ENCODE results near the gene SERPINH1.

Gene SERPINH1

DNA sequence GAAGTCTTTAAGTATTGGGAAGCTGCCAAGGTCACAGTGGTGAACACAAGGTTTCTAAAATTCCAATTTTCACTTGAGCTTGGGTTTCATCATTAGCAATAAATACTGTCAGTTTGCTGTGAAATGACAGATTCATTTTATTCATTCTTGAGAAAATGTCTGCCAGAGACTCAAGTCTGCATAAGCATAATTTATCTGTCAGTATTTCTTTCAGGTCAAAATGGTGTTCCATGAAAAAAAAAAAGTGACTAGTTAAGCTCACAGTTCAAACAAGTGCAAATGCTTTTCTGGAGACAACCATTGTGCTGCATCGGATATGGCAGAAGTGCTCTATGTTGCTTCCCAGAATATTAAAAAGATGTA lies 28.2 kb upstream of the SERPINH1 start:
- DNase-seq, result no peak

DNA sequence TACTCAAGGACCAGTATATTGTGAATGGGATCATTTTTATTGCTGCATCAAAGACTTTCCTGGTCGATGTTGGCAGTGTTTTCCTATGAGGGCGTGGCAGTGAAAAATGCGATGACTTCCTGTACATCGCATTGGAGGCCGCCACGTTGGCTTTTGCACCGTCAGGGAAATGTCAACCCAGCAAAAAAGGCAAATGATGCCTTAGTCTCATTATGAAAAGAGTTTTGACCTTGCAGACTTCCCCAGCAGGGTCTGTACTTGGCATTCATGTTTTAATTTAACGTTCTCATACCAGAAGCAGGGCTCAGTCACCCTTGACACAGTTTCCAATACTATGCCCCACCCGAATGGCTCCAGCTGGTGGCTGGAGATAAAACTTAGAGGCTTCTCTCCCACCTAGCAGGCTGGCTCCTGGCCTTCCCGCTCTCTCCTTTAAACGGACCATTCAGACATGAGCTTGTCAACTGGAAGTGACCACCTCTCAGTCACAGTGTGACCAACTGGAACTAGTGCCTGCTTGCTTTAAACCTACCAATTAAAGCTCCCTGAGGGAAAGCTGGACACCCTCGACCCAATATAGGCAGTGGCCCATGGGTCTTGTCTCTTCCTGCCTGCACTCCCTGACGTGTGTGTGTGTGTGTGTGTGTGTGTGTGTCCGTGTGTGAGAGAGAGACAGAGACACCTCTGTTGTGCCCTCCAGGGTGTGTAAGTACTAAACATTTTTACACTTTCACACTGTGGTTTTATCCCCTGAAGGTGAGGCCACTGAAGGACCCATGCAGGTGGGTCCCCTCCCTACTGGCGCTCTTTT lies 27.6 kb upstream of the SERPINH1 start:
- no peak for DNase-seq

DNA sequence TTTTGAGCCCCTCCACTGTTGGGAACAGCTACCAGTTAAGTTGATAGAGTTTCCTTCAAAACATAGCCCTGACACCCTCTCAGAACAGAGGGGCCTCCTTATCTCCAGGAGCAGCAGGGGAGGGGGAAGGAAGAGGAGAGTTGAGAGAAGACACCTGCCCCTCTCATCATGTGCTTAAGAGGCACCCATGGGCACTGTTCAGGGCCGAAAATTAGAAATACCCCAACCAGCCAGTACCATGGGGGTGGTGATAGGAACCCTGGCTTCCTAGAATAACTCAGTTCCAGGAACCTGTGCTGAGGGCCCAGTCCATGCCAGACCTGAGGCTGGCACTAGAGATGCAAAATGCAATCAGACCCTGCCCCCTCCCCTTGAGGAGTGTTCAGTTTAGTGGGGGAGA lies 27.0 kb upstream of the SERPINH1 start:
- no peak for DNase-seq

DNA sequence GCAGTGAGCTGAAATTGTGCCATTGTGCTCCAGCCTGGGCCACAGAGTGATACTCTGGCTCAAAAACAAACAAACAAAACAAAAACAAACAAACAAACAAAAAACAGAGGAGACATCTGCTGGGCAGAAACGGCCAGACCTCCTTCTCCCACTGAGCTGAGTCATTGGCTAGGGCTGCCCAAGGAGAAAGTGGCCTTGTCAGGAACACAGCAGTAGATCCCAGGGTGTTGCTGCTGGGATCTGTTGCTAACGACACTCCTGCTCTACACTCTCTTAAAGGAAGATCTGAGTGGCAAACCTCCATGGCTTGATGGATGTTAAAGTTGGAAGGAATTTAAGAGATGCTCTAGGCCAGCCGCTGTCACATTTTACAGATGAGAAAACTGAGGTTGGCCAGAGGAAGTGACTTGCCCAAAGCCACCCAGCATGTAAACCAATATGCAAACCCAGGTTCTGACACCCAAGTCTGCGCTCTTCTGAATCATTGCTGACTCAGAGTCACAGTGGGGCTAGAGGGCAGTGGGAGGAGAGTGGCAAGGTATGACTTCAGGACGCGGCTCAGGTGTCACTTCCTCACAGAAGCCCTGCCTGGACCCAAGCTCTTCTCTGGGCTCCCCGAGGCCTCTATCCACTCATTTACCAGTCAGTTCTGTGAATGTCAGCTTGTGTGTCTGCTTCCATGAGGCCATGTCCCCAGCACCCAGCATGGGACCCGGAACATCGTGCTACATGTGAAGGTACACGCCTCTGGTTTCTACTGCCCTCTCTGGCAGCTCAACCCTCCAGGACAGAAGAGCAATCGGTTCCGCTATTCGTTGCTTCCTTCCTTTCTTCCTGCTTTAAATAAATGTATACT lies 25.0 kb upstream of the SERPINH1 start:
- peak; percentile 57 for DNase-seq

DNA sequence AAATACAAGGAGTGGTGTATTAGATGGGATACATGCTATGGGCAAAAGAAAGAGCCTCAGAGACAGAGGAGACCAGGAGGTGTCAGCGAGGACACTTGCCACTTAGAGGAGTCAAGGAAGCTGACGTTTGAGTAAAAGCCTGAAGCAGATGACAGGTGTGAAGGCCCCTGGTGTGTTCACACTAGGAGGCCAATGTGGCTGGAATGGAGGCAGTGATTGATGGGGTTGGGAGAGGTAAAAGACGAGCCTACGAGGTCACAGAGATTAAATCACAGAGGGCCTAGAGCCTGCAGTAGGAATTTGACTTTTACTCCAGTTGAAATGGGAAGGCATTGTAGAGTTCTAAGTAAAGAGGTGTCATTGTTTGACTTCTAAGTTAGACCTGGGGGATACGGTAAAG lies 24.3 kb upstream of the SERPINH1 start:
- DNase-seq, result no peak

DNA sequence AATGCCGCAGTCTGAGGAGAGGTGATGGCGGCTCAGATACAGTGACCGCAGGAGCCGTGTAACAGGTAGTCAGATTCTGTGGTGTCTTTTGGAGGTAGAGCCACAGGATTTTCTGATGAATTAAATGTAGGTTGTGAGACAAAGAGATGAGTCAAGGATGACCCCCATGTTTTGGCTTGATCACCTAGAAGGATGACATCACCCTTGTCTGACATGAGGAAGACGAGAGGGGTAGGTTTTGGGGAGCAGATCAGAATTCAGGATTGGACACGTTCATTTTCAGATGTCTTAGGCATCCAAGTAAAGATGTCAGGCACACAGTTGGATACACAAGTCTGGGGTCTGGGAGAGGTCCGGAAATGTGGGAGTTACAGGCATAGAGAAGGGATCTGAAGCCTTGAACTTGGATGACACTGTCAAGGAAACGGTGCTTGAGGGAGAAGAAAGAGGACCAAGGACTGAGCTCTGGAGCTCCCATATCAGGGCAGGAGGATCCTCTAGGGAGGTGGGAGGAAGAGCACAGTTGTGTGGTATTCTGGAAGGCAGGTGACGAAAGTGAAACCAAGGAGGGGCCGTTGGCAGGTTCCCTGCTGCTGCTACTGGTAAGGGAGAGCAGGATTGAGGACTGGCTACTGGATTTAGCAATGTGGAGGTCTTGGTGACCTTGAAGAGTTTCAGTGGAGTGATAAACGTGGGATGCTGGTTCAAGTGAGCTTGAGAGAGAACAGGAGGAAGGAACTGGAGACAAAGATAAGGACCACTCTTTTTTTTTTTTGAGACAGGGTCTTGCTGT lies 23.7 kb upstream of the SERPINH1 start:
- no peak for DNase-seq

DNA sequence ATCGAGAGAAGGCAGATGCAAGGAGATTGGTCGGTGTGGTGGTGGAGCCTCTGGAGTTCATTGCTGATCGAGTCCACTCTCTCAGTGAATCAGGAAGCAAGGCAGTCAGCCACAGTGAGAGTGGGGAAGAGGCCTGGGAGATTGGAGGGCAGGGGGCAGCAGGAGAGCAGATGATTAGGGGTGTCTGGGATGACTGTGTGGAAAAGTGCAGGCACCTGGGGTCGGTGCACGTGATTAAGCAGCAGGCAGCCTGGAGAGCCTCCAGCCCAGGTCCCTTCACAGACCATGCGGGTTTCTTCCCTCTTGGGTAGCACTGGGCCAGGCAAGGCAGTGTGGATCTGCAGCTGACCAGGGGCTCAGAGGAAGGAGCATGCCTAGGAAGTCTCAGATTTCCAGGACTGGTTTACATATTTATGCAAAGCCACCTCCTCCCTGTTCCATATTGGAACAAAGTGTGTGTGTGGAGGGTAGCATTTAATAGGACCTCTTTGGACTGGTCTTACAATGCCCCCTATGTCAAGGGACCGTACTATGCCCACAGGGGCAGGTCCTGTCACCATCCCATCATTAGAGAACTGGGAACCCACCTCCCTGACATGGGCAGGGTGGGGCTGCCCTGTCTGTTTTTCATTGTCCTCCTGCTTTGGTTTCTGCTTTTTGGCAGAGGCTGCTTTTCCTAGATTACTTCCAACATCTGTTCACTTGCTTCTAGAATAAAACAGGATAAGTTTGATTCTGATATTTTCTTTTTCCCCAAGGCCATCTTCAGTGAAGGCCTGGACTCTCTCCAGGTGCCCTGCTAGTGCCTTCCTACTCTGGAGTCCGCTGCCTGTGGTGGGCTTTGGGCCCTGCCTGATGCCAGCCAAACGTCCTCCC lies 22.4 kb upstream of the SERPINH1 start:
- DNase-seq, result no peak

DNA sequence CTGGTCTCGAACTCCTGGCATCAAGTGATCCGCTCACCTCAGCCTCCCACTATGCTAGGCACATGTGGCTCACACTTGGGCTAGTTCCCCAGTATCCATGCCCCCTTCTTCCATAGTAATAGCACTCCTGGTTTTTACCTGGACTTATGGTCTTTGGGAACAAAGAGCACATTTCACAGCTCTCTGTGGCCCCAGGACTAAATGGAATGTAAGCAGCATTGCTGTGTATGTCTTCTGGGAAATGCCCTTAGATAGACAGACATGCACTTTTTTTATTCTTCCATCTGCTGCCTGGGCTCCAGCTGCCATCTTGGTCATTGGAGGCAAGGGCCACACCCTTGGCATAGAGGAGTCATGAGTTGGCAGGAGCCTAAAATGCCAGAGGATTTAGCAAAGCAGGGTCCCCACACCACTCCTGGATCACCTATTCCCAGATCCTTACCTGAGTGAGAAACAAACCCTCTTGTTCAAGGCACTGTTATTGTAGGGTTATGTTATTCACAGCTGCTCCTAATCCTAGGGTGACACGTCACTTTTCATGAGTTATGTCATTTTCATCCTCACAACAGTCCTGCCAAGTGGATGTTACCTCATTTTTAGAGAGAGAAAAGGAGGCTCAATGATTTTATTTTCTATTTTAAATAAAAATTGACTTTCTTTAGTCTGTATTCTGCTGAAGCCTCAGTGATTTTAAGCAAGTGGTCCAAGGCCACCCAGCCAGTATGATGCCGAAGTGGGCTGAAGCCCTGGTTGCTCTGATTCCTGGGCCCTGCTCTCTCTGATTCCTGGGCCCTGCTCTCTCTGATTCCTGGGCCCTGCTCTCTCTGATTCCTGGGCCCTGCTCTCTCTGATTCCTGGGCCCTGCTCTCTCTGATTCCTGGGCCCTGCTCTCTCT lies 20.6 kb upstream of the SERPINH1 start:
- DNase-seq, result no peak

DNA sequence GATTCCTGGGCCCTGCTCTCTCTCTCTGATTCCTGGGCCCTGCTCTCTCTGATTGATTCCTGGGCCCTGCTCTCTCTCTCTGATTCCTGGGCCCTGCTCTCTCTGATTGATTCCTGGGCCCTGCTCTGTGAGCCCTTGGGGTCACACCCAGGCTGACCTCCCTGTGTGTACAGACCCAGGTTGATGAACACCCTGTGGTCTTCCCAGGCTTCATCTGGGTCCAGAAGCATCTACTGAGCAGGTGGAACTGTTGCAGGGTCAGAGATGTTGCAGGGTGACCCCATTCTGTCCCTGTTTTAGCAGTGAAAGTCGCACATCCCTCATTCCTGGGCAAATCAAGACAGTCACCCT lies 20.0 kb upstream of the SERPINH1 start:
- DNase-seq, result no peak

DNA sequence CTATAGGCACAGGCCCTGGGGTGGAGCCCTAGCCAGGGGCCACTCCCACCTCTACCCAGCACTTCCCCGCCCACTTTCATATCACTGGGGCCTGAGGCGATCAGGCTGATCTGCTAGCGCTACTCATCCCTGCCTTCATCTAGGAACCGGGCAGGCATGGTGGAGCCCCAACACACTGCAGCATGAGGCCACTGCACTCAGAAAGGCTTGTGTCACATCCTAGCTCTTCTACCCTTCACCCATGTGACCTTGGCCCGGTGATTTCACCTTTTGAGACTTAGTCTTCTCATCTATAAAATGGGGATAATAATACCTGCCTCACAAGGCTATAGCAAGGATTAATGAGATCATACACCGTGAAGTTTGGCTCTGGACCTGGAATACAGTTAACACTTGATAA lies 18.2 kb upstream of the SERPINH1 start:
- no peak for DNase-seq

DNA sequence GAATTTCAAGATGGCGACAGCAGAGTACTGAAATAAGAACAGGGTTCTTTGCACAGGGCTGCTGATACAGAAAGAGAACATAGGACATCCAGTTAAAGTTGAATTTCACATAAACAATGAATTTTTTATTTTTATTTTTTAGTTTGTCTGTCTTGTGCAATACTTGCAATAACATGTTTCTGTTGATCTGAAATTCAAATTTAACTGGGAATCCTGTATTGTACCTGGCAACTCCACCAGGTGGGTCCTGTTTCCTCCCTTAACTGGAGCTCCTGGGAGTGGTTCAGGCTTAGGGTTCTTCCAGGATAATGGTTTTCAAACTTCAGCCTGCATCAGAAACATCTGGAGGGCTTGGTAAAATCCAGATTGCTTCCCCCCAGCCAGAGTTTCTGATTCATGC lies 14.9 kb upstream of the SERPINH1 start:
- DNase-seq, result no peak

DNA sequence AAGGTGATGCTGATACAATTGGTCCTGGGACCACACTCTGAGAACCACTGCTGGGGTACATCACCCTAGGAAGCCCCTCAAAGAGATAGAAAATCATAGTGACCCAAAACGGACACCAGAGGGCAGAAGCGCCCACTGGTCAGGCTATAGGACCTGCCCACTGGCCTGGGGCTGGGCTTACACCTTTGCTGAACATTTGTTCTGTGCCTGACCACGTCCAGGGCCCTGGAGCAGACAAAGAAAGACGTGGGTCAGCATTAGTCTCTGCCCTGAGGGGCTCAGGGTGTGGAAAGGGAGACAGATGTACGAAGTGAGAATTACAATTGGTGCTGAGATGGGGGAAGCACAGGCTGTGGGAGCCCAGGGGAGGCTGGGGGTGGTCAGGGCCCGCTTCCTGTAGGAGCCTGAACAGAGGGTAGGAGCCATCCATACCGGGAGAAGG lies 14.4 kb upstream of the SERPINH1 start:
- peak; percentile 29 for DNase-seq

DNA sequence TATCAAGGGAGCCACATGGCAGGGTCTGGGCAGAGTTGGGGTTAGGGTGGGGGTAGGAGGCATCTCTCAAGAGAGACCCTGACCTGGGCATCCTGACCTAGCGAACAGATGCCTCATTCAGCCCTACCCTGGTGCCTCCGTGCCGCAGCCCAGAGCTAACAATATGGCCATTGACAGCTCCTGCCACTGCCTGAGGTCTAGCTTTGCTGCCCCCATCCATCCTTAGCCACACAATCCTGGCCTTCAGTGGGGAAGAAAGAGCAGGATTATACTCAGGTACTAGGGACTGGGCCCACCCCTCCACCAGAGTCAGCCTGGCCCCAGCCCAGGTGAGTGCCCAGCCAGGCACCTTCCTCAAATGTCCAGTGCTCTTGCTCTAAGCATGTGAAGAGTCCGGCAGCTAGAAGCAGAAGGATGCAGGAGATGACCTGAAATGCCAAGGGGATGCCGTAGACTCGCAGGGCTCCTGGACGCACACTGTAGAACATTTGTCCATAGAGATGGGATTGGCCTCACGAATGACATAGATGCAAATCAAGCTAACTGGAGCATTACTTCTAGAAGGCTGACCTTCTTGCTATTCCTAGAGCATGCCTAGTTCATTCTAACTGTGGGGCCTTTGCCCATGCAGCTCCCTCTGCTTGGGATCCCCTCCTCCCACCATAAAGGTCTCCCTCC lies 13.3 kb upstream of the SERPINH1 start:
- DNase-seq, result no peak

DNA sequence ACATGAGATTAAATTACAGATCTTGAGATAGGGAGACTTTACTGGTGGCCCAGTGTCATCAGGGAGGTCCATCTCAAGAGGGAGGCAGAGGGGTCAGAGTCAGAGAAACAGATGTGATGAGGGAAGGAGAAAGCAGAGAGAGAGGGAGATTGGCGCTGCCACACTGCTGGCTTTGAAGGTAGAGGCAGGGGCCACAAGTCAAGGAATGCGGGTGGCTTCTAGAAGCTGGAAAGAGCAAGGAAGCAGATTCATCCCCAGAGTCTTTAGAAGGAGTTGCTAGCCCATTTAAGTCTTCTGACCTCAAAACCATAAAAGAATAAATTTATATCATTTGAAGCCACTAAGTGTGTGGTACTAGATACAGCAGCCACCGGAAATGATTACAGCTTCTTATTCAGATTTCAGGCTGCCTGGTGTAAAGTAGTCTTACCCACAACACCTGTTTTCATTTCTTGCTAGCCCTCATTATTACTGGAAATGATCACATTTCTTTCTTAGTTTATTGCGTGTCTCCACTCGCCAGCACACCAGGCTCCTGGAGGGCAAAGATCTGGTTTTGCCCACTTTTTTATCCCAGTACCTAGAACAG lies 12.6 kb upstream of the SERPINH1 start:
- DNase-seq, result no peak

DNA sequence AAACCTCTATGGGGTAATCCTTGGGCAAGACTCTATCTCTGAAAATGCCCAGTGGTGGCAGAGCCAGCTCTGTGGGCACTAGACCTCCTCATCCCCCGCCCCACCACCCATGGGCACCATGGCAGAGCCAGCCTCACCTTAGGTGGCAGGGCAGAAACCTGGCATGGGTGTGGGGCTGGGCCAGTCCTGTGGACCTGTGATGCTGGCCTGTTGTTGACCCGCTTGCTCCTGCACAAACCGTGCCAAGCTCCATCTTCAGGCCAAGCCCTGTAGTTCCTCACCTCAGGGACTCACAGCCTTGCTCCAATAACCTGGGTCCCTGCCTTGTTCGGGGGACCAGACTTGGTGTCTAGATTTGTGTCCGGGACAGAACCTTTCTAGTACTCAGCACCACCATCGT lies 8.9 kb upstream of the SERPINH1 start:
- DNase-seq, result no peak

DNA sequence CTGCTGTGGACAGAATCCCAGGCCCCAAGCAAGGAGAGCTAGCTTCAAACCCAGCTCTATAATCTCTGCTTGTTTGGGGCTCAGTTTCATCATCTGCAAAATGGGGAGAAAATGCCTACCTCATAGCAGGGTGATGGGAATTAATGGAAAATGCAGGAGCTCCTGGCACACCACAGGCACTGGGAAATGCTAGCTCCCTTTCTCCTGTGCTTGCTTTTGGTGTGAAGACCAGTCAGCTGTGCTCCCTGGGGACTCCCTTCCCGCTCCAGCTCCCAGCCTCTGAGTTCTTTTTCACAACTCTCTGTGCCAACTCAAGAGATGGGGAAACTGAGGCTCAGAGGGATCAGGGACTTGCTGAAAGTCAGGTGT lies 8.2 kb upstream of the SERPINH1 start:
- DNase-seq, result no peak

DNA sequence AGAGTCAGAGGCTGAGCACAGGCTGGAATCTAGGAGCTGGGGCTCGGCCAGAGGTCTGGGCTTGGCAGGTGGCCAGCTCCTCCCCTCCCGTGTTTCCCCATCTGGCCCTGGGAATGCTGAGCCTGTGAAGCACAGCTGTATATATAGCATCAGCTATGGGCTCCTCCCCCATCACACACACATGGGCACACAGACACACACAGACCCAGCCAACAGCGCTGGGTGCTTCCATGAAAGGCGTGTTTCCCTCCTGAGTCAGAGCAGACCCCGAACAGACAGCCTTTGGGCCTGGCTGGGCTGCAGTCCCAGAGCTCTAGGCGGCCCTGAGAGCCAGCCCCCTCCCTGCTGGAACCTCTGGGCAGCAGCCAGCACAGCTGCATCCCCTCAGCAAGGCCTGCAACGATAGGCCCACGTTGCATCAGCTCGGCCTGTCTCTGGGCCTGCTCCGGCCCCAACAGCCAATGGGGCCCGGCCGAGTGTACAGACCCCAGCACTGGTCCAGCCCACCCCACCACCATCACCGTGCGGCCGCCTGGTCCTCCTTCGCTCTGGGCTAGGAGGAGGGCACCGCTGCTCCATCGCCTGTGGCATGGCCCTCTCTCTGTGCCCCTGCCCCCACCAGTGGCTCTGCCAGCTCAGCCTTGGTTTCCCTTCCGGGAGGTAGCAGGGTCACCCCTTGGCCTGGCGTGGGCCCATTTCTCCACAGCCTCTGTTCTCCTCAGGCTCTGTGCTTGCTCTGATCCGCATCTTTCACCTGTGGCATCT lies 7.6 kb upstream of the SERPINH1 start:
- DNase-seq, result no peak

DNA sequence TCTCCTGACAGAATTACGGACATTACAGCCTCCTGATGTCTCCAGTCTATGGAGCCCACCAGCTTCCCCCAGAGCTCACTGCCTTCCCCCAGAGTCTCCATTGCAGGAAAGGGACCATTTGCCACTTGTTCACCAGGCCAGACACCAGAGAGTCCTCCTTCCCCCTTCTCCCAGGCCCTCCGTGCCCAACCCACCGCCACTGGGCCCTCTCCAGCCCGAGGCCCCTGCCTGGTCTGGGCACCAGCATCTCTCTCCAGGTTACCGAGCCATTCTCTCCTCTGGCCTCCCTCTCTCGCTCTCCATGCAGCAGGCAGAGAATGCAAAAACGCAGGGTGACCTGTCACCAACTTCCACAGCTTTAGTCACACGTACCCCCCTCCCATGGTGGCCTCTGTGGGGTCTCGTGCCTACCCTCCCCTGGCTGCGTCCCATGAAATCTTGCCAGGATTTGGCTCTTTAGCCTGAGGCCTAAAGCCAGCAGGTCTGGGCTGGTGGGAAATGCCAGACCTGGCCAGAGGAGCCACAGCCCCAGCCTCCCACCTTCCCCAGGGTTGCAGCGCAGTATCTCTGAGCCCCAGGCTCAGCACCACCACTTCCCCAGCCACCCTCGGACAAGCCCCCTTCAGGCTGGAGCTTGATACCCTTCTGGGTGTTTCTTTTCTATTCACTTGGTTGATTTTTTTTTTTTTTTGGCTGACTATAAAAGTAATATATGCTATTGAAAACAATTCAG lies 6.8 kb upstream of the SERPINH1 start:
- DNase-seq, result no peak

DNA sequence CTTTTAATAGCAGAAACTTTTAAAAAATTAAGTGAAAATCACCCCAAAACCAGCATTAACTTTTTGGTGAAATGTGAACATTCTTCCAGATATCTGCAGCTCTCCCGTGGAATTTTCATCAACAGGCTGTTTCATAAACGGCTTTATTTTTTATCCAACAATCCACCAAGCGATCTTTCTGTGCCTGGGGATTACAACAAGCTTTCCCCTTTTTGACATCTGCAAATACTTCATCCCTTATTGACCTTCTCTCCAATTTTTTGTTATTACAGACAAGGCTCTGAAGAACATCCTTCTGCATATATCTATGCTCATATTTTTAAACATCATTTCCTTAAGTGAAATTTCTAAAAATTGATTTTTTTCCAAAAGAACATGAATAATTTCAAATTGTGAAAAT lies 5.8 kb upstream of the SERPINH1 start:
- no peak for DNase-seq
